OCI-LY7 (cell line): ENCODE results near the gene MRPS2. TPM values are rescaled to one million over a fixed set of nuclear protein-coding genes. Genes with fewer than 3 reads are reported as not detected.

Experiments
- BruUV-seq: library from RNA; stranded (reverse); fragments of 400-500 nt; replicated peaks from 2 replicates; lab custom pipeline; 2021; lab: Mats Ljungman, UMichigan
- CTCF ChIA-PET: fragments of 300-600 bp; sonication (Branson Sonifier 250); formaldehyde crosslinking; loops from one replicate; lab custom pipeline; 2022; ENCODE audit warnings: antibody characterized with exemption; ENCODE audit not compliant: unreplicated experiment; lab: Charles Lee
- POLR2A ChIA-PET: fragments of 300-600 bp; sonication (Branson Sonifier 250); formaldehyde crosslinking; loops from one replicate; lab custom pipeline; 2022; ENCODE audit warnings: antibody characterized with exemption; lab: Charles Lee
- DNase-seq: peaks from one replicate; pipeline ENCODE4 v3.0.0-alpha.2; 2015; ENCODE audit warnings: low spot score
- H2AFZ ChIP-seq: fragments of 200-600 bp; sonication (generic), shearing (Covaris generic); 2 replicates; pipeline ENCODE4 v1.6.1; 2014; ENCODE audit warnings: mild to moderate bottlenecking, antibody characterized with exemption, low read length, moderate library complexity
- H3K27ac ChIP-seq: fragments of 200-600 bp; sonication (generic); 2 replicates; pipeline ENCODE4 v1.5.1; 2014; ENCODE audit warnings: mixed run types, low read depth, mild to moderate bottlenecking, moderate library complexity, low read length, inconsistent platforms; ENCODE audit not compliant: poor library complexity, severe bottlenecking
- H3K36me3 ChIP-seq: fragments of 200-600 bp; sonication (generic); 2 replicates; pipeline ENCODE4 v1.6.1; 2014; ENCODE audit warnings: mild to moderate bottlenecking, antibody characterized with exemption, low read length, moderate library complexity, mixed read lengths; ENCODE audit not compliant: insufficient read depth
- H3K4me1 ChIP-seq: fragments of 200-600 bp; sonication (generic); 2 replicates; pipeline ENCODE4 v1.5.1; 2014; ENCODE audit warnings: mild to moderate bottlenecking, low read length; ENCODE audit not compliant: insufficient read depth, poor library complexity, severe bottlenecking
- H3K4me2 ChIP-seq: fragments of 200-600 bp; sonication (generic); 2 replicates; pipeline ENCODE4 v1.6.1; 2014; ENCODE audit warnings: mild to moderate bottlenecking, low read length
- H3K4me3 ChIP-seq: fragments of 200-600 bp; sonication (generic); 2 replicates; pipeline ENCODE4 v1.5.1; 2014; ENCODE audit warnings: mild to moderate bottlenecking, low read depth, low read length; ENCODE audit not compliant: poor library complexity, severe bottlenecking
- H3K79me2 ChIP-seq: fragments of 200-600 bp; sonication (generic); 2 replicates; pipeline ENCODE4 v1.6.1; 2016; ENCODE audit warnings: low read depth, mild to moderate bottlenecking, low read length, moderate library complexity, mixed read lengths; ENCODE audit not compliant: insufficient read depth
- H3K9me2 ChIP-seq: fragments of 200-600 bp; sonication (generic); 2 replicates; pipeline ENCODE4 v1.6.1; 2016; ENCODE audit warnings: mild to moderate bottlenecking, low read length, mixed read lengths; ENCODE audit not compliant: insufficient read depth
- H3K9me3 ChIP-seq: fragments of 200-600 bp; sonication (generic); 2 replicates; pipeline ENCODE4 v1.6.1; 2014; ENCODE audit warnings: mild to moderate bottlenecking, mixed run types, low read length, mixed read lengths
- H4K20me1 ChIP-seq: fragments of 200-600 bp; sonication (generic); 2 replicates; pipeline ENCODE4 v1.6.1; 2014; ENCODE audit warnings: mild to moderate bottlenecking, antibody characterized with exemption, low read length, moderate library complexity, mixed read lengths; ENCODE audit not compliant: insufficient read depth
- EZH2phosphoT487 ChIP-seq: fragments of 200-600 bp; sonication (generic); IDR thresholded peaks from 2 replicates; pipeline ENCODE4 v1.6.1; 2018; ENCODE audit warnings: low read depth, borderline replicate concordance, mild to moderate bottlenecking, mixed run types, antibody characterized with exemption, low read length, moderate library complexity, mixed read lengths
- intact Hi-C: fragments of 100-400 bp; cut with micrococcal nuclease; formaldehyde crosslinking; loops from one replicate; pipeline ENCODE4 v1.10.0; 2022; ENCODE audit not compliant: unreplicated experiment
- total RNA-seq, 2 experiments: library from RNA; depleted of rRNA in 1 of 2; stranded (reverse); fragments of >200 nt in 1 of 2; shearing (Covaris generic) in 1 of 2; gene quantifications; 2 replicates each; pipeline ENCODE4 v1.2.3, GENCODE V29; 2014 to 2022
- TF ChIP-seq, protein P1 (sequence below): fragments of 200-600 bp; sonication (generic); conservative IDR thresholded peaks from 2 replicates; pipeline ENCODE4 v1.5.1; 2014; ENCODE audit warnings: mild to moderate bottlenecking, antibody characterized with exemption, low read length, moderate library complexity, mixed read lengths

The MRPS2 gene
- total RNA-seq, 2 experiments from 2014 or later: 42.7 to 55.7 TPM

DNA sequence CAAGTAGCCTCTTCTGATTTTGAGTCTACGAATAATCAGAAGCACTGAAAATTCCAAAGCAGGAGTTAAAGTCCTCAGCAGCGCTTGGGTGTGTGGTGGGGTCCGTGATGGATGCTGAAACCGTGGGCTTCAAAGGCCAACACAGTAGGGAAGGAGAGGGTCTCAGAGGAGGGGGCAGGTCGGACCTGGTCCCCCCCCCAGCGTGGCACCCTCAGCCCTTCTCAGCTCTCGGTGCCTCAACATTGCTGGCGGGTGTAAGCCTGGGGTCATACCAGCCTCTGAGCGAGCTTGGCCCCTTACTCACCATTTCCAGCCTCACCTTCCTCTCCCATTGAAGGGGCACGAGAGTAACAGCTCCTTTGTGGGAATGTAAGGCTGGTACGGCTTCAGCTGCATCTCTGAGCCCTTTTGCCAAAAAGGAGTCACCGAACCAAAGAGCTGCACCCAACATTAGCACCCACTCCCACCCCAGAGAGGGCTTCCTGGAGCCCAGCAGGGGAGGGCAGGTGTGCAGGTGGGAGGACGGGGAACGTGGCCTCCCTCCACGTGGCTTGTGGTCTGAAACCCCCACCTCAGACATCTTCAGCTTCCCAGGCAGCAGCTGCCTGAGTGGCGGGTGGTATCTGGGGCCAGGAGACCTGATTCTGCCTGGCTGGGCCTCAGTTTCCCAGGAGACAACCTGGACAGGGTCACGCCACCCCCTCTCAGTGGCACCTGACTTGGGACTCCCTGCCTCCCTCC, 14.0 kb downstream of the MRPS2 start:
- H3K27ac ChIP-seq: no peak overlapping the region
- no peaks in the 10 kb centered on the region for H3K79me2 ChIP-seq
- no peak overlapping the region for H3K4me3 ChIP-seq
- no peak for DNase-seq
- intact Hi-C loops: no loop called here
- H3K9me3 ChIP-seq: no peaks in the 10 kb centered on the region
- no peaks in the 10 kb centered on the region for H4K20me1 ChIP-seq
- BruUV-seq: no TSS peak
- H3K9me2 ChIP-seq: no peaks in the 10 kb centered on the region
- no peak overlapping the region for H3K4me2 ChIP-seq
- ChIA-PET POLR2A (interaction anchor here (0.6 kb wide), 1 partner anchor 1340 kb away, joined by 3 read pairs; no protein-coding TSS in a partner anchor), CTCF (no interaction called here)
- no peak overlapping the region for H2AFZ ChIP-seq
- no peaks in the 10 kb centered on the region for H3K4me1 ChIP-seq
- H3K36me3 ChIP-seq: no peaks in the 10 kb centered on the region
- TF ChIP-seq, protein P1, sequence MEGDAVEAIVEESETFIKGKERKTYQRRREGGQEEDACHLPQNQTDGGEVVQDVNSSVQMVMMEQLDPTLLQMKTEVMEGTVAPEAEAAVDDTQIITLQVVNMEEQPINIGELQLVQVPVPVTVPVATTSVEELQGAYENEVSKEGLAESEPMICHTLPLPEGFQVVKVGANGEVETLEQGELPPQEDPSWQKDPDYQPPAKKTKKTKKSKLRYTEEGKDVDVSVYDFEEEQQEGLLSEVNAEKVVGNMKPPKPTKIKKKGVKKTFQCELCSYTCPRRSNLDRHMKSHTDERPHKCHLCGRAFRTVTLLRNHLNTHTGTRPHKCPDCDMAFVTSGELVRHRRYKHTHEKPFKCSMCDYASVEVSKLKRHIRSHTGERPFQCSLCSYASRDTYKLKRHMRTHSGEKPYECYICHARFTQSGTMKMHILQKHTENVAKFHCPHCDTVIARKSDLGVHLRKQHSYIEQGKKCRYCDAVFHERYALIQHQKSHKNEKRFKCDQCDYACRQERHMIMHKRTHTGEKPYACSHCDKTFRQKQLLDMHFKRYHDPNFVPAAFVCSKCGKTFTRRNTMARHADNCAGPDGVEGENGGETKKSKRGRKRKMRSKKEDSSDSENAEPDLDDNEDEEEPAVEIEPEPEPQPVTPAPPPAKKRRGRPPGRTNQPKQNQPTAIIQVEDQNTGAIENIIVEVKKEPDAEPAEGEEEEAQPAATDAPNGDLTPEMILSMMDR: no peak
- no peak for TF ChIP-seq EZH2phosphoT487

DNA sequence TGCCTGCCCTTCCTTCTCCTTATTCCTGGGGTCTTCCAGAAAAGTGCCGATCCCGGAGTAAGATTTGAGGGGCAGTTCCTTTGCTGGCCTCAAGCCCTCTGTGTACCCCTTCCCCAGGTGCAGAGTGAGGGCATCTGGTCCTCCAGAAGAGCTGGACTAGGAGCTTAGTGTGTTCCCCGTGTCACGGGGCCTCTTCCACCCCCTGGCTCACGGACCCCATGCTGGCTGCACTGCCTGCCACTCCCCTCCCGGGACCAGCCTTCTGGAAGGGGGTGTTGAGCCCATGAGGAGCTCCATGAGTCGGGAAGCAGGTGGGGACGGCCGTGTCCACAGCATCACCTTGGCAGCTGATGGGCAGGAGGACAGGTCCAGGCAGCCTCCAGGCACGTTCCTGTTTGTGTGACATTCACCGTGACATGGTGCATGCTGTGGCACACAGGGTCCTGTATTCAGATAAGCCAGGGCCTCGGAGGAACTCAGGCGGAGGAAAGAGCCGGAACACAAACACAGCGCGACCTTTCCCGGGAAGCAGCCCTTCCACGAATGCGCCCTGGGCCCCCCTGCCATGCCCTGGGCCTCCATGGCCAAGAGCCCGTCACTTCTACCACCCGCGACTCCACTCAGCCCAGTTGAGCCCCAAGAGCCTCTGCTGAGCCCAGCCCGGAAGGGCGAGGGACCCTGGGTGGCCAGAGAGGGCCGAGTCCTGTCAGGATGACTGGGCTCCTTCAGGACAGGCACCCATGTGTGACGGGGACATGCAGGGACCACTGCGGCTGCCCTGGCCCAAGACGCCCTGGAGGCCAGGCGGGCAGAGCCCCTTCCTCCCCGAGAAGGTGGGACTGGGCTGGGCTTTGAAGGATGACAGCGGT, 14.8 kb downstream of the MRPS2 start:
- H2AFZ ChIP-seq: no peak overlapping the region
- no TSS peak for BruUV-seq
- ChIA-PET POLR2A (no interaction called here), CTCF (no interaction called here)
- DNase-seq: no peak
- TF ChIP-seq, protein P1: no peak
- TF ChIP-seq EZH2phosphoT487: no peak
- no peaks in the 10 kb centered on the region for H3K36me3 ChIP-seq
- H3K9me3 ChIP-seq: no peaks in the 10 kb centered on the region
- no peaks in the 10 kb centered on the region for H3K9me2 ChIP-seq
- H3K79me2 ChIP-seq: no peaks in the 10 kb centered on the region
- H3K4me3 ChIP-seq: no peak overlapping the region
- H3K4me1 ChIP-seq: no peaks in the 10 kb centered on the region
- H3K4me2 ChIP-seq: no peak overlapping the region
- intact Hi-C loops: no loop called here
- H4K20me1 ChIP-seq: no peaks in the 10 kb centered on the region
- H3K27ac ChIP-seq: no peak overlapping the region
